ENCODE results near the gene NR3C1.

Gene NR3C1

GRCh38 chr5:143352691-143353090 lies 50.8 kb downstream of the NR3C1 start:
- Histone ChIP-seq H3K79me2 (ENCODE audit: control insufficient read depth, low read length) (peaks cover 100% of the 10 kb centered on the region), H3K36me3 (ENCODE audit: control insufficient read depth, low read length) (peaks cover 65% of the 10 kb centered on the region), H3K27me3 (ENCODE audit: control insufficient read depth, low read length) (no peaks in the 10 kb centered on the region), H3K4me1 (ENCODE audit: control insufficient read depth, low read length) (peaks cover 61% of the 10 kb centered on the region), H4K20me1 (ENCODE audit: control insufficient read depth, insufficient read depth, low read depth, low read length) (peaks cover 9% of the 10 kb centered on the region; the same call in 1 of the 2 replicates), H3K27ac (ENCODE audit: low read depth, low read length) (no peak overlapping the region), H3K4me2 (ENCODE audit: low read length) (no peak overlapping the region), H3K9me2 (replicated peaks; ENCODE audit: control insufficient read depth, low read length) (no peaks in the 10 kb centered on the region), H3K4me3 (ENCODE audit: low read length) (no peak overlapping the region), H3K9me3 (ENCODE audit: control insufficient read depth, insufficient read depth, low read length) (no peaks in the 10 kb centered on the region), H3F3A (ENCODE audit: control insufficient read depth, insufficient read depth) (no peaks in the 10 kb centered on the region; the same call in 1 of the 2 replicates)
- TF ChIP-seq, protein P1, sequence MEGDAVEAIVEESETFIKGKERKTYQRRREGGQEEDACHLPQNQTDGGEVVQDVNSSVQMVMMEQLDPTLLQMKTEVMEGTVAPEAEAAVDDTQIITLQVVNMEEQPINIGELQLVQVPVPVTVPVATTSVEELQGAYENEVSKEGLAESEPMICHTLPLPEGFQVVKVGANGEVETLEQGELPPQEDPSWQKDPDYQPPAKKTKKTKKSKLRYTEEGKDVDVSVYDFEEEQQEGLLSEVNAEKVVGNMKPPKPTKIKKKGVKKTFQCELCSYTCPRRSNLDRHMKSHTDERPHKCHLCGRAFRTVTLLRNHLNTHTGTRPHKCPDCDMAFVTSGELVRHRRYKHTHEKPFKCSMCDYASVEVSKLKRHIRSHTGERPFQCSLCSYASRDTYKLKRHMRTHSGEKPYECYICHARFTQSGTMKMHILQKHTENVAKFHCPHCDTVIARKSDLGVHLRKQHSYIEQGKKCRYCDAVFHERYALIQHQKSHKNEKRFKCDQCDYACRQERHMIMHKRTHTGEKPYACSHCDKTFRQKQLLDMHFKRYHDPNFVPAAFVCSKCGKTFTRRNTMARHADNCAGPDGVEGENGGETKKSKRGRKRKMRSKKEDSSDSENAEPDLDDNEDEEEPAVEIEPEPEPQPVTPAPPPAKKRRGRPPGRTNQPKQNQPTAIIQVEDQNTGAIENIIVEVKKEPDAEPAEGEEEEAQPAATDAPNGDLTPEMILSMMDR (IDR thresholded peaks at IDR 0.05; ENCODE audit: low read depth, low read length, poor library complexity, severe bottlenecking): no peak
- no peak for TF ChIP-seq EZH2phosphoT487 (IDR thresholded peaks at IDR 0.05; ENCODE audit: borderline replicate concordance, low read length)

- no peak overlapping the region for H3K27ac ChIP-seq (ENCODE audit: low read depth, low read length)
- peaks cover 100% of the 10 kb centered on the region for H3K79me2 ChIP-seq (ENCODE audit: control insufficient read depth, low read length)
- H3K4me3 ChIP-seq (ENCODE audit: low read length): no peak overlapping the region
Measured at GRCh38 chr5:143350751-143351602, 52.5 kb downstream of the NR3C1 start.

GRCh38 chr5:143350341-143350740 lies 53.1 kb downstream of the NR3C1 start:
- Histone ChIP-seq H3F3A (ENCODE audit: control insufficient read depth, insufficient read depth) (no peaks in the 10 kb centered on the region), H3K9me3 (ENCODE audit: control insufficient read depth, insufficient read depth, low read length) (no peaks in the 10 kb centered on the region), H3K36me3 (ENCODE audit: control insufficient read depth, low read length) (peaks cover 81% of the 10 kb centered on the region), H3K9me2 (replicated peaks; ENCODE audit: control insufficient read depth, low read length) (no peaks in the 10 kb centered on the region), H3K4me3 (ENCODE audit: low read length) (no peak overlapping the region), H3K79me2 (ENCODE audit: control insufficient read depth, low read length) (peaks cover 99% of the 10 kb centered on the region), H3K27me3 (ENCODE audit: control insufficient read depth, low read length) (no peaks in the 10 kb centered on the region), H3K4me2 (ENCODE audit: low read length) (no peak overlapping the region), H4K20me1 (ENCODE audit: control insufficient read depth, insufficient read depth, low read depth, low read length) (peaks cover 9% of the 10 kb centered on the region; the same call in 1 of the 2 replicates), H3K27ac (ENCODE audit: low read depth, low read length) (0 out of 2 replicates have a peak overlapping the region, but pooled peaks have one; percentile 1), H3K4me1 (ENCODE audit: control insufficient read depth, low read length) (peaks cover 61% of the 10 kb centered on the region)
- TF ChIP-seq, protein P1 (IDR thresholded peaks at IDR 0.05; ENCODE audit: low read depth, low read length, poor library complexity, severe bottlenecking): no peak
- TF ChIP-seq EZH2phosphoT487 (IDR thresholded peaks at IDR 0.05; ENCODE audit: borderline replicate concordance, low read length): no peak

More at GRCh38 chr5:143350751-143351602, 52.5 kb downstream of the NR3C1 start:
- TF ChIP-seq, protein P1 (IDR thresholded peaks at IDR 0.05; ENCODE audit: low read depth, low read length, poor library complexity, severe bottlenecking): no peak
- TF ChIP-seq EZH2phosphoT487 (IDR thresholded peaks at IDR 0.05; ENCODE audit: borderline replicate concordance, low read length): no peak
- Histone ChIP-seq H4K20me1 (ENCODE audit: control insufficient read depth, insufficient read depth, low read depth, low read length) (peaks cover 9% of the 10 kb centered on the region; the same call in 1 of the 2 replicates), H3K27me3 (ENCODE audit: control insufficient read depth, low read length) (no peaks in the 10 kb centered on the region), H3K4me1 (ENCODE audit: control insufficient read depth, low read length) (peaks cover 65% of the 10 kb centered on the region), H3F3A (ENCODE audit: control insufficient read depth, insufficient read depth) (no peaks in the 10 kb centered on the region), H3K9me2 (replicated peaks; ENCODE audit: control insufficient read depth, low read length) (no peaks in the 10 kb centered on the region), H3K36me3 (ENCODE audit: control insufficient read depth, low read length) (peaks cover 83% of the 10 kb centered on the region), H3K9me3 (ENCODE audit: control insufficient read depth, insufficient read depth, low read length) (no peaks in the 10 kb centered on the region), H3K4me2 (ENCODE audit: low read length) (no peak overlapping the region)
